DOHH2 (cell line): ENCODE results near the gene FAM193A.

Source experiments
- H3F3A ChIP-seq: fragments of 200-600 bp; sonication (generic), shearing (Covaris generic); 2 replicates; pipeline ENCODE4 v1.6.0; 2016; ENCODE audit warnings: antibody characterized with exemption, mild to moderate bottlenecking; ENCODE audit not compliant: control insufficient read depth, insufficient read depth
- H3K27ac ChIP-seq: fragments of 200-600 bp; sonication (generic); 2 replicates; pipeline ENCODE4 v1.5.1; 2014; ENCODE audit warnings: low read depth, mild to moderate bottlenecking, low read length, moderate library complexity
- H3K27me3 ChIP-seq: fragments of 200-600 bp; sonication (generic); 2 replicates; pipeline ENCODE4 v1.6.1; 2014; ENCODE audit warnings: mild to moderate bottlenecking, low read length, mixed read lengths; ENCODE audit not compliant: control insufficient read depth
- H3K36me3 ChIP-seq: fragments of 200-600 bp; sonication (generic); 2 replicates; pipeline ENCODE4 v1.6.1; 2014; ENCODE audit warnings: mild to moderate bottlenecking, low read length, moderate library complexity, mixed read lengths; ENCODE audit not compliant: control insufficient read depth
- H3K4me1 ChIP-seq: fragments of 200-600 bp; sonication (generic); 2 replicates; pipeline ENCODE4 v1.6.1; 2014; ENCODE audit warnings: mild to moderate bottlenecking, low read length, mixed read lengths; ENCODE audit not compliant: control insufficient read depth
- H3K4me2 ChIP-seq: fragments of 200-600 bp; sonication (generic); 2 replicates; pipeline ENCODE4 v1.6.0; 2014; ENCODE audit warnings: mild to moderate bottlenecking, low read length, moderate library complexity
- H3K4me3 ChIP-seq: fragments of 200-600 bp; sonication (generic); 2 replicates; pipeline ENCODE4 v1.5.1; 2014; ENCODE audit warnings: mild to moderate bottlenecking, low read length, mixed read lengths
- H3K79me2 ChIP-seq: fragments of 200-600 bp; sonication (generic); 2 replicates; pipeline ENCODE4 v1.6.1; 2014; ENCODE audit warnings: mild to moderate bottlenecking, low read length, mixed read lengths; ENCODE audit not compliant: control insufficient read depth
- H3K9me2 ChIP-seq: fragments of 200-600 bp; sonication (generic); replicated peaks from 2 replicates; pipeline ENCODE4 v1.6.1; 2014; ENCODE audit warnings: mild to moderate bottlenecking, low read length, mixed read lengths; ENCODE audit not compliant: control insufficient read depth
- H3K9me3 ChIP-seq: fragments of 200-600 bp; sonication (generic); 2 replicates; pipeline ENCODE4 v1.6.1; 2014; ENCODE audit warnings: antibody characterized with exemption, low read length, mixed read lengths; ENCODE audit not compliant: control insufficient read depth, insufficient read depth
- H4K20me1 ChIP-seq: fragments of 200-600 bp; sonication (generic); 2 replicates; pipeline ENCODE4 v1.6.0; 2014; ENCODE audit warnings: low read depth, mild to moderate bottlenecking, antibody characterized with exemption, low read length, moderate library complexity; ENCODE audit not compliant: control insufficient read depth, insufficient read depth
- EZH2phosphoT487 ChIP-seq: fragments of 200-600 bp; sonication (generic); IDR thresholded peaks from 2 replicates; pipeline ENCODE4 v1.6.1; 2017; ENCODE audit warnings: borderline replicate concordance, mild to moderate bottlenecking, antibody characterized with exemption, low read length, moderate library complexity, mixed read lengths
- TF ChIP-seq, protein P1 (sequence below): fragments of 200-600 bp; sonication (generic); IDR thresholded peaks from one replicate; pipeline ENCODE4 v1.5.1; 2014; ENCODE audit warnings: antibody characterized with exemption, mild to moderate bottlenecking, low read depth, low read length; ENCODE audit not compliant: poor library complexity, severe bottlenecking

Gene FAM193A

GRCh38 chr4:2579910-2580309 lies 43.5 kb downstream of the FAM193A start:
- Histone ChIP-seq H3K4me2 (no peak overlapping the region), H4K20me1 (peaks cover 2% of the 10 kb centered on the region), H3K4me1 (no peaks in the 10 kb centered on the region), H3K9me3 (no peaks in the 10 kb centered on the region), H3K9me2 (no peaks in the 10 kb centered on the region), H3F3A (no peaks in the 10 kb centered on the region), H3K27ac (no peak overlapping the region), H3K36me3 (no peaks in the 10 kb centered on the region), H3K4me3 (no peak overlapping the region), H3K79me2 (peaks cover 97% of the 10 kb centered on the region), H3K27me3 (no peaks in the 10 kb centered on the region)
- TF ChIP-seq EZH2phosphoT487 = no peak
- TF ChIP-seq, protein P1, sequence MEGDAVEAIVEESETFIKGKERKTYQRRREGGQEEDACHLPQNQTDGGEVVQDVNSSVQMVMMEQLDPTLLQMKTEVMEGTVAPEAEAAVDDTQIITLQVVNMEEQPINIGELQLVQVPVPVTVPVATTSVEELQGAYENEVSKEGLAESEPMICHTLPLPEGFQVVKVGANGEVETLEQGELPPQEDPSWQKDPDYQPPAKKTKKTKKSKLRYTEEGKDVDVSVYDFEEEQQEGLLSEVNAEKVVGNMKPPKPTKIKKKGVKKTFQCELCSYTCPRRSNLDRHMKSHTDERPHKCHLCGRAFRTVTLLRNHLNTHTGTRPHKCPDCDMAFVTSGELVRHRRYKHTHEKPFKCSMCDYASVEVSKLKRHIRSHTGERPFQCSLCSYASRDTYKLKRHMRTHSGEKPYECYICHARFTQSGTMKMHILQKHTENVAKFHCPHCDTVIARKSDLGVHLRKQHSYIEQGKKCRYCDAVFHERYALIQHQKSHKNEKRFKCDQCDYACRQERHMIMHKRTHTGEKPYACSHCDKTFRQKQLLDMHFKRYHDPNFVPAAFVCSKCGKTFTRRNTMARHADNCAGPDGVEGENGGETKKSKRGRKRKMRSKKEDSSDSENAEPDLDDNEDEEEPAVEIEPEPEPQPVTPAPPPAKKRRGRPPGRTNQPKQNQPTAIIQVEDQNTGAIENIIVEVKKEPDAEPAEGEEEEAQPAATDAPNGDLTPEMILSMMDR = no peak

GRCh38 chr4:2583092-2583491 lies 46.6 kb downstream of the FAM193A start:
- Histone ChIP-seq H4K20me1 (peaks cover 15% of the 10 kb centered on the region), H3F3A (no peaks in the 10 kb centered on the region), H3K9me2 (no peaks in the 10 kb centered on the region), H3K4me1 (peaks cover 2% of the 10 kb centered on the region; the same call in 1 of the 2 replicates), H3K36me3 (no peaks in the 10 kb centered on the region), H3K27ac (no peak overlapping the region), H3K4me2 (no peak overlapping the region), H3K9me3 (no peaks in the 10 kb centered on the region), H3K27me3 (no peaks in the 10 kb centered on the region), H3K4me3 (no peak overlapping the region), H3K79me2 (peaks cover 96% of the 10 kb centered on the region)
- TF ChIP-seq EZH2phosphoT487 = no peak
- TF ChIP-seq, protein P1 = no peak

- TF ChIP-seq EZH2phosphoT487 = no peak
- TF ChIP-seq, protein P1 = no peak
- Histone ChIP-seq H3K4me1 (peaks cover 6% of the 10 kb centered on the region; the same call in 1 of the 2 replicates), H3K36me3 (no peaks in the 10 kb centered on the region)
These were observed 47.1 kb downstream of the FAM193A start for GRCh38 chr4:2583517-2583916.

GRCh38 chr4:2586502-2586901 lies 50.1 kb downstream of the FAM193A start:
- H3F3A ChIP-seq = no peaks in the 10 kb centered on the region
- no peaks in the 10 kb centered on the region for H3K36me3 ChIP-seq
- no peak overlapping the region for H3K4me2 ChIP-seq
- no peaks in the 10 kb centered on the region for H3K9me3 ChIP-seq
- H3K4me1 ChIP-seq = peaks cover 7% of the 10 kb centered on the region; the same call in 1 of the 2 replicates
- no peaks in the 10 kb centered on the region for H3K9me2 ChIP-seq
- H3K79me2 ChIP-seq = peaks cover 98% of the 10 kb centered on the region
- no peak overlapping the region for H3K4me3 ChIP-seq
- no peak overlapping the region for H3K27ac ChIP-seq
- TF ChIP-seq, protein P1 = no peak
- TF ChIP-seq EZH2phosphoT487 = no peak
- H4K20me1 ChIP-seq = peaks cover 25% of the 10 kb centered on the region
- no peaks in the 10 kb centered on the region for H3K27me3 ChIP-seq

More at GRCh38 chr4:2583517-2583916, 47.1 kb downstream of the FAM193A start:
- Histone ChIP-seq H3K27ac (no peak overlapping the region), H3K9me2 (no peaks in the 10 kb centered on the region), H3K9me3 (no peaks in the 10 kb centered on the region), H3F3A (no peaks in the 10 kb centered on the region), H3K27me3 (no peaks in the 10 kb centered on the region), H3K79me2 (peaks cover 96% of the 10 kb centered on the region), H3K4me3 (no peak overlapping the region), H3K4me2 (no peak overlapping the region), H4K20me1 (peaks cover 18% of the 10 kb centered on the region)
